Activated CD4-positive, alpha-beta T cell treated with anti-CD3 and anti-CD28 coated beads, Interleukin-2, amount 10 ng/mL, durations not matched to agents 24 days and 14 days (primary cell): ENCODE data around the gene CLMP. TPM values are rescaled to one million over a fixed set of nuclear protein-coding genes. Genes with fewer than 3 reads are reported as not detected.

Experiments used
- DNase-seq: peaks from one replicate; pipeline ENCODE4 v3.0.0; 2022
- H3K27ac Mint-ChIP-seq: one replicate; pipeline ENCODE4 v1.8.0; 2022; ENCODE audit warnings: mild to moderate bottlenecking, mixed read lengths
- H3K27me3 Mint-ChIP-seq: one replicate; pipeline ENCODE4 v1.8.0; 2022; ENCODE audit warnings: mixed read lengths
- H3K36me3 Mint-ChIP-seq: one replicate; pipeline ENCODE4 v1.8.0; 2022; ENCODE audit warnings: low read depth, mild to moderate bottlenecking, mixed read lengths
- H3K4me1 Mint-ChIP-seq: one replicate; pipeline ENCODE4 v1.8.0; 2021; ENCODE audit warnings: mixed read lengths
- H3K4me3 Mint-ChIP-seq: one replicate; pipeline ENCODE4 v1.8.0; 2022; ENCODE audit warnings: mild to moderate bottlenecking, moderate library complexity, mixed read lengths
- H3K9me3 Mint-ChIP-seq: one replicate; pipeline ENCODE4 v1.8.0; 2021; ENCODE audit warnings: mixed read lengths
- intact Hi-C: fragments of 100-400 bp; cut with micrococcal nuclease; formaldehyde crosslinking; loops from one replicate; pipeline ENCODE4 v1.15.1; 2023
- total RNA-seq: library from RNA; stranded (reverse); gene quantifications from 2 replicates; pipeline ENCODE4 v1.2.3, GENCODE V29; 2022

Gene CLMP
- total RNA-seq, 1 donor from 2014 or later: 0.05 TPM

DNA sequence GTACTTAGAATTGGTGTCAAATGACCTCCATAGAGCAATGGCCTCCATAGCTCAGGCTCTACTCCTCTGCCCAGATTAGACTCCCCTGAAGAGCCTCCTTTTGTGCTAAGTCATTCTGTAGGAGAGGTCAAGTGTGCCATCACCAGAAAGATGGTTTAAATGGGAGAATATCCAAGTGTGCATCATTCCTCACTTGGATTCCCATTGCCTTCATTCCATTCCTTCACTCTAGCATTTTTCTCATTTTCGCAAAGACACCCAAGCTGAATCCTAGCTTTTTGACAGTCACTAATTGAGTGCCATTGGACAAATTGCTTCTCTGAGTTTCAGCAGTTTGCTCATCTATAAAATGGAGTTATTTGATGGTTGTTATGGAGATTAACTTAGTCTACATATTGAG lies 16.9 kb downstream of the CLMP start:
- H3K4me1 Mint-ChIP-seq: no peaks in the 10 kb centered on the region
- no peak for DNase-seq
- intact Hi-C loops: no loop called here
- no peak overlapping the region for H3K4me3 Mint-ChIP-seq
- peaks cover 4% of the 10 kb centered on the region for H3K9me3 Mint-ChIP-seq
- H3K27me3 Mint-ChIP-seq: peaks cover 10% of the 10 kb centered on the region
- H3K27ac Mint-ChIP-seq: no peak overlapping the region
- no peaks in the 10 kb centered on the region for H3K36me3 Mint-ChIP-seq

GRCh38 chr11:123176785-123177184 lies 18.3 kb downstream of the CLMP start:
- H3K27me3 Mint-ChIP-seq: peaks cover 8% of the 10 kb centered on the region
- H3K4me3 Mint-ChIP-seq: no peak overlapping the region
- H3K4me1 Mint-ChIP-seq: no peaks in the 10 kb centered on the region
- no peak overlapping the region for H3K27ac Mint-ChIP-seq
- H3K36me3 Mint-ChIP-seq: no peaks in the 10 kb centered on the region
- no peak for DNase-seq
- H3K9me3 Mint-ChIP-seq: peaks cover 4% of the 10 kb centered on the region
- intact Hi-C loops: no loop called here

GRCh38 chr11:123174196-123175183 lies 20.6 kb downstream of the CLMP start:
- peaks cover 6% of the 10 kb centered on the region for H3K27me3 Mint-ChIP-seq
- H3K4me3 Mint-ChIP-seq: no peak overlapping the region
- DNase-seq: no peak
- H3K9me3 Mint-ChIP-seq: peaks cover 4% of the 10 kb centered on the region
- no peaks in the 10 kb centered on the region for H3K36me3 Mint-ChIP-seq
- H3K27ac Mint-ChIP-seq: no peak overlapping the region
- H3K4me1 Mint-ChIP-seq: no peaks in the 10 kb centered on the region
- intact Hi-C loops: no loop called here

- H3K27me3 Mint-ChIP-seq: peaks cover 8% of the 10 kb centered on the region
- intact Hi-C loops: no loop called here
- peaks cover 4% of the 10 kb centered on the region for H3K9me3 Mint-ChIP-seq
- no peak overlapping the region for H3K27ac Mint-ChIP-seq
- H3K4me3 Mint-ChIP-seq: no peak overlapping the region
- H3K36me3 Mint-ChIP-seq: no peaks in the 10 kb centered on the region
- no peaks in the 10 kb centered on the region for H3K4me1 Mint-ChIP-seq
- no peak for DNase-seq
These were observed 21.2 kb downstream of the CLMP start for GRCh38 chr11:123173856-123174186.

- H3K27ac Mint-ChIP-seq: no peak overlapping the region
- peaks cover 12% of the 10 kb centered on the region for H3K27me3 Mint-ChIP-seq
- H3K4me1 Mint-ChIP-seq: no peaks in the 10 kb centered on the region
- H3K4me3 Mint-ChIP-seq: no peak overlapping the region
- H3K36me3 Mint-ChIP-seq: no peaks in the 10 kb centered on the region
- intact Hi-C loops: no loop called here
- H3K9me3 Mint-ChIP-seq: peaks cover 4% of the 10 kb centered on the region
- no peak for DNase-seq
These were observed 21.8 kb downstream of the CLMP start for GRCh38 chr11:123173040-123173855.

- H3K4me1 Mint-ChIP-seq: no peaks in the 10 kb centered on the region
- no peaks in the 10 kb centered on the region for H3K36me3 Mint-ChIP-seq
- intact Hi-C loops: no loop called here
- DNase-seq: no peak
- H3K27me3 Mint-ChIP-seq: peaks cover 12% of the 10 kb centered on the region
- H3K27ac Mint-ChIP-seq: no peak overlapping the region
- no peaks in the 10 kb centered on the region for H3K9me3 Mint-ChIP-seq
- H3K4me3 Mint-ChIP-seq: no peak overlapping the region
These were observed 24.1 kb downstream of the CLMP start for GRCh38 chr11:123170929-123171328.

- Mint-ChIP-seq H3K36me3 (no peaks in the 10 kb centered on the region), H3K4me1 (no peaks in the 10 kb centered on the region), H3K27me3 (peaks cover 10% of the 10 kb centered on the region), H3K4me3 (no peak overlapping the region), H3K9me3 (no peaks in the 10 kb centered on the region), H3K27ac (no peak overlapping the region)
- intact Hi-C loops: no loop called here
- no peak for DNase-seq
These were observed 25.2 kb downstream of the CLMP start for GRCh38 chr11:123169821-123170220.

DNA sequence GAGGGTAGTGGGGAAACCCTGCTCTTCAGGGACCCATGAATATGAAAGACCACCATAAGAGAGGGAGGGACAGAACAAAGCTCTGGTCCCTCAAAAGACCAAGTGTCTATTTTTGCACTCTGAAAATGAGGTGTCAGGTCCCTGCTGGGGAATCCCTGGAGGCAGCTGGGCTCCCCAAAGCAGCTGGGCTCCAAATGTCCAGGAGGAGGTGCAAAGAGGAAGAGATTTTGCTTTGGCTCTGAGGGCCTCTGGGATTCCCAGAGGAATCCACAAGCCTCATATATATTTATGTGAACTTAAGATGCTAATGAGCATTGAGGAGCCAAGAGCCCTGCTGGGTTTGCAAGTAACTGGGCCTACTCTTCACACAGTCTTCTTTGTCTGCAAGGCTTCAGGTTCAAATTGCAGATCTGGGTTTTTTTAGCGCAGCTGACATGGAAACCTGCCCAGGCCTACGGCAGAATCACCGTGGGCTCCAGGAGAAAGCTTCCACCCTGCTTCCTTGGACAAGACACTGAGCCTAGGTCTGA lies 26.0 kb downstream of the CLMP start:
- Mint-ChIP-seq H3K4me1 (no peaks in the 10 kb centered on the region), H3K27ac (no peak overlapping the region), H3K36me3 (no peaks in the 10 kb centered on the region), H3K27me3 (peaks cover 10% of the 10 kb centered on the region), H3K9me3 (no peaks in the 10 kb centered on the region), H3K4me3 (no peak overlapping the region)
- intact Hi-C loops: no loop called here
- DNase-seq: no peak

- H3K9me3 Mint-ChIP-seq: no peaks in the 10 kb centered on the region
- intact Hi-C loops: no loop called here
- no peaks in the 10 kb centered on the region for H3K4me1 Mint-ChIP-seq
- DNase-seq: no peak
- H3K4me3 Mint-ChIP-seq: no peak overlapping the region
- H3K27ac Mint-ChIP-seq: no peak overlapping the region
- H3K36me3 Mint-ChIP-seq: no peaks in the 10 kb centered on the region
- H3K27me3 Mint-ChIP-seq: peaks cover 10% of the 10 kb centered on the region
These were observed 26.8 kb downstream of the CLMP start for GRCh38 chr11:123168241-123168640.

GRCh38 chr11:123166071-123166559 lies 28.9 kb downstream of the CLMP start:
- intact Hi-C loops: no loop called here
- Mint-ChIP-seq H3K4me1 (no peaks in the 10 kb centered on the region), H3K36me3 (no peaks in the 10 kb centered on the region), H3K9me3 (no peaks in the 10 kb centered on the region), H3K27ac (no peak overlapping the region), H3K4me3 (no peak overlapping the region), H3K27me3 (peaks cover 11% of the 10 kb centered on the region)
- DNase-seq: peak; percentile 76

DNA sequence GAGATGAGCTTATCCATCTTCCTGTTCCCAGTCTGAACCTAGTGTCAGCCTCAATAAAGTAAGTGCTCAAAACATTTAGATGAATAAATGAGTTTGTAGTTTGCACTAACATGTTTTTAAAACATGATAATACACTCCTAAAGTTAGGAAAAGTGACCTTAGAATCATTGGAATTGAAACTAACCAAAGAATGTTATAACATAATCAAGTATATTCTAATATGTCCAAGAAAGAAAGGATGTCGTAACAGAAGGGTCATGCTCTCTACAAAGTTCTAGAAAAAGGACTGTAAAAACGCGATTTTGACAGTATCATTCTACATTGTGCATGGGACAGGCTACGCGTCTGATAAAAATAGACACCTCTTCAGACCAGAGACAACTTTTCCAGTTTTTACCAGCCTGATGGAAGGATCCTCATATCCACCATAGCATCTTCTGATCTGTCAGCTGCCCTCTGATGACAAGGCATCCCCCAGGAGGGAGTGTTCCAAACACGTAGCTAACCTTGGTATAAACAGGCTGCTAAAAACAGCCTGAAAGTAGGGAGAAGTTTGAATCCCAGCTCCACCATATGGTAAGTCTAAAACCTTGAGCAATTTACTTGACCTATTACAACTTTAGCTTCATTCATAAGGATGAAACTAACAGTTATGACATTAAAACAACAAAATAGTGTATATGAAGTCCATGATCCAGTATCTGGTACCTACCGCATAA lies 30.2 kb downstream of the CLMP start:
- intact Hi-C loops: no loop called here
- no peak overlapping the region for H3K27ac Mint-ChIP-seq
- DNase-seq: no peak

GRCh38 chr11:123163621-123164020 lies 31.4 kb downstream of the CLMP start:
- Mint-ChIP-seq H3K36me3 (no peaks in the 10 kb centered on the region), H3K27ac (no peak overlapping the region), H3K4me1 (peaks cover 6% of the 10 kb centered on the region), H3K4me3 (no peak overlapping the region), H3K9me3 (no peaks in the 10 kb centered on the region), H3K27me3 (peaks cover 3% of the 10 kb centered on the region)
- intact Hi-C loops: no loop called here
- DNase-seq: no peak

More for the DNA sequence above, 30.2 kb downstream of the CLMP start:
- Mint-ChIP-seq H3K4me1 (no peaks in the 10 kb centered on the region), H3K9me3 (no peaks in the 10 kb centered on the region), H3K4me3 (no peak overlapping the region), H3K36me3 (no peaks in the 10 kb centered on the region), H3K27me3 (peaks cover 7% of the 10 kb centered on the region)

- Mint-ChIP-seq H3K27me3 (peaks cover 1% of the 10 kb centered on the region), H3K36me3 (no peaks in the 10 kb centered on the region), H3K4me1 (peaks cover 6% of the 10 kb centered on the region), H3K9me3 (no peaks in the 10 kb centered on the region), H3K4me3 (no peak overlapping the region), H3K27ac (no peak overlapping the region)
- intact Hi-C loops: no loop called here
- DNase-seq: no peak
These were observed 33.5 kb downstream of the CLMP start for GRCh38 chr11:123161376-123162030.
